Mesenchymal stem cell (in vitro differentiated cells and primary cell): ENCODE measurements around the gene ZCCHC7. TPM values are rescaled to one million over a fixed set of nuclear protein-coding genes. Genes with fewer than 3 reads are reported as not detected.
"Not testable (repeated sequence)": the region's sequence is repeated elsewhere in the genome, so short reads cannot be mapped to it uniquely, and the experiment has no call there.

Experiments used
- DNase-seq: peaks from one replicate; pipeline ENCODE4 v3.0.0-alpha.2; 2013
- H2AFZ ChIP-seq: one replicate; pipeline ENCODE4 v1.6.1; 2013; ENCODE audit warnings: low read depth, mild to moderate bottlenecking, control low read depth, inconsistent platforms, low read length, moderate library complexity
- H2AK5ac ChIP-seq: 2 replicates; pipeline ENCODE4 v1.6.1; 2013; ENCODE audit warnings: low read length, moderate library complexity, mild to moderate bottlenecking, inconsistent platforms; ENCODE audit not compliant: severe bottlenecking
- H2BK120ac ChIP-seq: one replicate; pipeline ENCODE4 v1.6.1; 2013; ENCODE audit warnings: low read depth, mild to moderate bottlenecking, inconsistent platforms, low read length, moderate library complexity
- H2BK12ac ChIP-seq, 2 experiments: one replicate each; pipeline ENCODE4 v1.6.1; 2013; ENCODE audit warnings: inconsistent platforms in 2 of 2, low read length in 2 of 2, mild to moderate bottlenecking in 2 of 2, moderate library complexity in 2 of 2, control low read depth in 1 of 2
- H2BK15ac ChIP-seq: one replicate; pipeline ENCODE4 v1.6.1; 2013; ENCODE audit warnings: mild to moderate bottlenecking, low read depth, inconsistent platforms; ENCODE audit not compliant: poor library complexity, severe bottlenecking
- H2BK5ac ChIP-seq: 2 replicates; pipeline ENCODE4 v1.6.1; 2013; ENCODE audit warnings: low read depth, mild to moderate bottlenecking, low read length, control low read depth, inconsistent platforms; ENCODE audit not compliant: poor library complexity, severe bottlenecking
- H3K14ac ChIP-seq, 2 experiments: one replicate each; pipeline ENCODE4 v1.6.1; 2013; ENCODE audit warnings: inconsistent platforms in 2 of 2, low read length in 2 of 2, control low read depth in 1 of 2, mild to moderate bottlenecking in 1 of 2, moderate library complexity in 1 of 2
- H3K18ac ChIP-seq, 2 experiments: one replicate each; pipeline ENCODE4 v1.6.1; 2013; ENCODE audit warnings: inconsistent platforms in 2 of 2, low read length in 2 of 2, control low read depth in 1 of 2, low read depth in 1 of 2, mild to moderate bottlenecking in 1 of 2
- H3K23ac ChIP-seq, 2 experiments: one replicate each; pipeline ENCODE4 v1.6.1; 2013; ENCODE audit warnings: inconsistent platforms in 2 of 2, low read length in 2 of 2, mild to moderate bottlenecking in 2 of 2, moderate library complexity in 2 of 2, control low read depth in 1 of 2
- H3K27ac ChIP-seq: 2 replicates; pipeline ENCODE4 v1.5.1; 2013; ENCODE audit warnings: mild to moderate bottlenecking, moderate library complexity, low read length, control low read depth, inconsistent platforms; ENCODE audit not compliant: poor library complexity, severe bottlenecking
- H3K27me3 ChIP-seq, 2 experiments: 2 replicates each; pipeline versions ENCODE4 v1.6.1 to v1.7.0; 2013; ENCODE audit warnings: low read length in 2 of 2, mild to moderate bottlenecking in 2 of 2, moderate library complexity in 2 of 2, control low read depth in 1 of 2, inconsistent platforms in 1 of 2; ENCODE audit not compliant: control insufficient read depth in 1 of 2, insufficient read depth in 1 of 2
- H3K36me3 ChIP-seq, 2 experiments: 2 replicates each; pipeline versions ENCODE4 v1.6.1 to v1.7.0; 2013; ENCODE audit warnings: low read length in 2 of 2, control low read depth in 1 of 2, inconsistent platforms in 1 of 2, low read depth in 1 of 2, mild to moderate bottlenecking in 1 of 2; ENCODE audit not compliant: insufficient read depth in 2 of 2, control insufficient read depth in 1 of 2
- H3K4ac ChIP-seq, 2 experiments: one replicate each; pipeline ENCODE4 v1.6.1; 2013; ENCODE audit warnings: inconsistent platforms in 2 of 2, low read length in 2 of 2, mild to moderate bottlenecking in 2 of 2, moderate library complexity in 2 of 2, control low read depth in 1 of 2, low read depth in 1 of 2
- H3K4me1 ChIP-seq: 2 replicates; pipeline ENCODE4 v1.6.1; 2013; ENCODE audit warnings: low read depth, low read length, control low read depth; ENCODE audit not compliant: control insufficient read depth, insufficient read depth
- H3K4me2 ChIP-seq: 2 replicates; pipeline ENCODE4 v1.6.1; 2013; ENCODE audit warnings: low read length, mild to moderate bottlenecking, inconsistent platforms; ENCODE audit not compliant: poor library complexity, severe bottlenecking
- H3K4me3 ChIP-seq, 2 experiments: 2 replicates each; pipeline versions ENCODE4 v1.5.1 to v1.7.0; 2013; ENCODE audit warnings: low read length in 2 of 2, mild to moderate bottlenecking in 2 of 2, control low read depth in 1 of 2, low read depth in 1 of 2; ENCODE audit not compliant: insufficient read depth in 1 of 2
- H3K79me1 ChIP-seq: replicated peaks from 2 replicates; pipeline ENCODE4 v1.6.1; 2013; ENCODE audit warnings: mild to moderate bottlenecking, control low read depth, low read length, inconsistent platforms; ENCODE audit not compliant: poor library complexity, severe bottlenecking
- H3K9ac ChIP-seq: 2 replicates; pipeline ENCODE4 v1.7.0; 2013; ENCODE audit warnings: mild to moderate bottlenecking, low read length, moderate library complexity
- H3K9me3 ChIP-seq: 2 replicates; pipeline ENCODE4 v1.7.0; 2013; ENCODE audit warnings: mild to moderate bottlenecking, low read length; ENCODE audit not compliant: control insufficient read depth
- H4K8ac ChIP-seq: one replicate; pipeline ENCODE4 v1.6.1; 2013; ENCODE audit warnings: inconsistent platforms, mild to moderate bottlenecking, low read length, moderate library complexity
- H4K91ac ChIP-seq: one replicate; pipeline ENCODE4 v1.6.1; 2013; ENCODE audit warnings: mild to moderate bottlenecking, low read length, inconsistent platforms
- WGBS: methylation state at CpG from one replicate; pipeline ENCODE4 v1.1.7; 2013; ENCODE audit warnings: mixed read lengths; 5-methylcytosine and 5-hydroxymethylcytosine counted together
- polyA plus RNA-seq, 2 experiments: library from polyadenylated mRNA; stranded (reverse); fragments of 200-250 nt; gene quantifications; one replicate each; pipeline ENCODE4 v1.2.3, GENCODE V29; 2013

ZCCHC7 gene
- polyA plus RNA-seq (2013, experiment 1 of 2) = 27.6 TPM
- 28.3 TPM for polyA plus RNA-seq (2013, experiment 2 of 2)

- Histone ChIP-seq H4K8ac (peak within 1 kb of the TSS; percentile 98), H2BK12ac (peak within 1 kb of the TSS in 1 of 2 experiments; percentile 87), H3K9ac (peak within 1 kb of the TSS; percentile 94), H3K4me1 (peaks cover 2% of the 10 kb centered on the region), H3K27ac (peak within 1 kb of the TSS; percentile 93), H3K4me2 (peak within 1 kb of the TSS; percentile 82), H2BK120ac (peak within 1 kb of the TSS; percentile 85), H3K4ac (peak within 1 kb of the TSS; percentile 78 to 87), H4K91ac (peak within 1 kb of the TSS; percentile 99), H2AFZ (peak within 1 kb of the TSS; percentile 83), H2BK5ac (peak within 1 kb of the TSS; percentile 51), H3K18ac (peak within 1 kb of the TSS; percentile 90 to 98), H3K79me1 (peaks cover 9% of the 10 kb centered on the region), H2AK5ac (peak within 1 kb of the TSS; percentile 65), H3K23ac (peak within 1 kb of the TSS; percentile 14 to 79), H2BK15ac (peak within 1 kb of the TSS; percentile 26), H3K9me3 (no peaks in the 10 kb centered on the region), H3K4me3 (peak within 1 kb of the TSS; percentile 84 to 99), H3K14ac (peak within 1 kb of the TSS in 1 of 2 experiments; percentile 89), H3K27me3 (no peaks in the 10 kb centered on the region), H3K36me3 (no peaks in the 10 kb centered on the region)
- peak; percentile 96 for DNase-seq
- WGBS = 5% methylated on average over 76 of the region's 82 CpGs
Observed at GRCh38 chr9:37119907-37120842, at the start of gene ZCCHC7. ZCCHC7 (plus strand) TSS chr9:37120574.

DNA sequence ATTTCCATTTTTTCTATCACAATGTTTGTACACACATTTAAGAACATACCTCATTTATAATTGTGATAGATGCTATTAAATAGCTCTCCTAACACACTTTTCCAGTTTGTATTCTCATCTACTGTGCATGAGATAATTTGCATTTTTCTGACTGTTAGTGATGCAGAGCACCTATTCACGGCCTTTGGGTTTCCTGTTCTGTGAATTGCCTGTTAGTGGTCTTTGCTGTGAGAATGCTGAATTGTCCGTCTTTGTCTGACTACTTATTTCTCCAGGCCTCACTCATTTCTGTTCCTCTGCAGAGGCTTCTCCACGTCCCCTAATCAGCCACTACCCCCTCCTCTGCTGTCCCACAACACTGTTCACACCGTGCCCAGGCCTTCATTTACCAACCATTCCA lies 45.6 kb upstream of the ZCCHC7 start:
- H3K27me3 ChIP-seq = peaks cover 5 to 10% of the 10 kb centered on the region in 2 experiments
- H4K8ac ChIP-seq, H2BK12ac ChIP-seq, H3K79me1 ChIP-seq, H3K36me3 ChIP-seq, H3K9me3 ChIP-seq, H3K4me3 ChIP-seq, H3K4ac ChIP-seq, H3K4me1 ChIP-seq, H3K23ac ChIP-seq, H2AFZ ChIP-seq, H3K27ac ChIP-seq, H4K91ac ChIP-seq, H3K14ac ChIP-seq, H3K9ac ChIP-seq, H2BK15ac ChIP-seq, H2AK5ac ChIP-seq, H2BK5ac ChIP-seq, H3K18ac ChIP-seq, H3K4me2 ChIP-seq, H2BK120ac ChIP-seq, DNase-seq: not testable (repeated sequence)
- WGBS = 70% methylated on average over 3 of the region's 4 CpGs

- Histone ChIP-seq H4K91ac (peak overlapping the region; percentile 30), H2AFZ (peak overlapping the region; percentile 90), H3K9me3 (no peaks in the 10 kb centered on the region), H3K4me3 (peak overlapping the region; percentile 91 to 95), H3K9ac (peak overlapping the region; percentile 93), H3K14ac (peak overlapping the region in 1 of 2 experiments; percentile 78), H3K23ac (peak overlapping the region in 1 of 2 experiments; percentile 92), H2BK12ac (peak overlapping the region; percentile 51 to 76), H2AK5ac (no peak overlapping the region), H3K4me1 (peaks cover 3% of the 10 kb centered on the region), H4K8ac (peak overlapping the region; percentile 98), H3K79me1 (peaks cover 13% of the 10 kb centered on the region), H2BK5ac (no peak overlapping the region), H3K4me2 (peak overlapping the region; percentile 93), H2BK120ac (peak overlapping the region; percentile 21), H3K18ac (peak overlapping the region; percentile 96 to 97), H3K27ac (peak overlapping the region; percentile 48), H3K4ac (peak overlapping the region; percentile 35 to 94), H2BK15ac (no peak overlapping the region), H3K36me3 (no peaks in the 10 kb centered on the region), H3K27me3 (peaks cover 0 to 5% of the 10 kb centered on the region in 2 experiments)
- peak; percentile 95 for DNase-seq
- WGBS = 3% methylated on average over 53 of the region's 63 CpGs
Observed at GRCh38 chr9:37079370-37080164, 40.8 kb upstream of the ZCCHC7 start.
